Measurements from ENCODE around the gene TMEM80.

DNA sequence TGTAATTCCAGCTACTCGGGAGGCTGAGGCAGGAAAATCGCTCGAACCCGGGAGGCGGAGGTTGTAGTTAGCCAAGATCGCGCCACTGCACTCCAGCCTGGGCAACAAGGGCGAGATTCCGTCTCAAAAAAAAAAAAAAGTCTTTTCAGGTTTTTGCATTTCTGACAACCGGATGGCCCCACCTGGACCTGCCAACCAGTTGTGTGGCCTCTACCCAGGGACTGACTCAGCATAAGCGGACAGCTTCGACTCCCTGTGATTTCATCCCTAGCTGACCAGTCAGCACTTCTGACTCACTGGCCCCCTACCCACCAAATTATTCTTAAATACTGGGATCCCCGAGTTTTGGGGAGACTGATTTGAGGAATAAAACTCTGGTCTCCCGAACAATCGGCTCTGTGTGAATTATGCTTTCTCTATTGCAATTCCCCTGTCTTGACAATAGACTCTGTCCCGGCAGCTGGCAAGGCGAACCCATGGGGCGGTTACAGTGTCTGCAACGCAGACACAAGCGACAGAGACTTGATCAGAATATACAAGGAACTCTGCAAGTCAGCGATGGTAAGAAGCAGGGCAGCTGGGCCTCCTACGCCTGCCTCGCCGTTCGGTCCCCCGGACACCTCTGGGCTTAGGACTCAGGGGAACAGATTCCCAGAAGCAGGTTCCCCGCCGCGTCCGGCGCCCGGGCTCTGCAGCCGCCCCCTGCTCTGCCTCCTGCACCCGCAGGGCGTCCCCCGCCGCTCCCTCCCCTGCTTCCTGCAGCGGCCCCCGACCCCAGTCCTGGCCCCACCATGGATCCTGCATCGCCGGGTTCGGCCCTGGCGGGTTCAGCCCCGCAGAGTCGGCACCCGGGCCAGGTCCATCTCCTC, 50.9 kb downstream of the TMEM80 start:
- TF ChIP-seq FOXM1 (IDR thresholded peaks at IDR 0.05; ENCODE audit: borderline replicate concordance), result no peak
- TF ChIP-seq, protein P1, sequence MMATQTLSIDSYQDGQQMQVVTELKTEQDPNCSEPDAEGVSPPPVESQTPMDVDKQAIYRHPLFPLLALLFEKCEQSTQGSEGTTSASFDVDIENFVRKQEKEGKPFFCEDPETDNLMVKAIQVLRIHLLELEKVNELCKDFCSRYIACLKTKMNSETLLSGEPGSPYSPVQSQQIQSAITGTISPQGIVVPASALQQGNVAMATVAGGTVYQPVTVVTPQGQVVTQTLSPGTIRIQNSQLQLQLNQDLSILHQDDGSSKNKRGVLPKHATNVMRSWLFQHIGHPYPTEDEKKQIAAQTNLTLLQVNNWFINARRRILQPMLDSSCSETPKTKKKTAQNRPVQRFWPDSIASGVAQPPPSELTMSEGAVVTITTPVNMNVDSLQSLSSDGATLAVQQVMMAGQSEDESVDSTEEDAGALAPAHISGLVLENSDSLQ (IDR thresholded peaks at IDR 0.05), result no peak
- peak; percentile 49; the same call in 1 of the 2 replicates for TF ChIP-seq L3MBTL2 (conservative IDR thresholded peaks at IDR 0.05)
- no peak for TF ChIP-seq SP1 (IDR thresholded peaks at IDR 0.05)
- TF ChIP-seq ZNF384 (IDR thresholded peaks at IDR 0.05), result no peak
